GM21423 (cell line): ENCODE results near the gene ZNRF2.
"Not testable (repeated sequence)": the region's sequence is repeated elsewhere in the genome, so short reads cannot be mapped to it uniquely, and the experiment has no call there.

ENCODE experiments used
- ATAC-seq: cut with Tn5 transposase; IDR thresholded peaks from one replicate; pipeline ENCODE4 v1.9.1; 2021; ENCODE audit warnings: mild to moderate bottlenecking, moderate library complexity; ENCODE audit not compliant: unreplicated experiment

Gene ZNRF2

GRCh38 chr7:30260246-30260768 is 24.1 kb upstream of the ZNRF2 start:
- ATAC-seq: no peak

GRCh38 chr7:30263090-30263710 is 21.2 kb upstream of the ZNRF2 start:
- no peak for ATAC-seq

- ATAC-seq: no peak
Observed at GRCh38 chr7:30264052-30264451, 20.3 kb upstream of the ZNRF2 start.

- not testable (repeated sequence) for ATAC-seq
Observed at GRCh38 chr7:30265189-30265588, 19.2 kb upstream of the ZNRF2 start.

- ATAC-seq: no peak
Observed at GRCh38 chr7:30266686-30267085, 17.7 kb upstream of the ZNRF2 start.

DNA sequence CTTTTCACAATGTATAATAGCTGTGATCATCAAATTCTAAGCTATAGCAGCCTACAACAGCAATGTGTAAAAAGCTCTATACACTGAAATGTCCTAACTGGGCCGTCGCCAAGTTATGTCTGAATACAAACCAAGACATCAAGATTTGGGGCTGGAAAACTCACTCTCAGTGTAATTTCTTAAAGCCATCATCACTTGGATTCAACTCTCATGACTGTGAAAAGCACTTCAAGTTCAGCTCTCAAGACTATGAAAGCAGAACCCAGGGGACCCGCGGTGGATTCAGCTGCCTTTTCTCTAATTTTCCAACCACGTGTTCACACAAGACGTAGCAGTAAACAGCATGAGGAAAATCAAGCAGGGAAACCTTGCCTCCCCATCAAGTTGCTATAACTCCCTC is 15.8 kb upstream of the ZNRF2 start:
- no peak for ATAC-seq

- ATAC-seq: no peak
Observed at GRCh38 chr7:30269490-30269889, 14.9 kb upstream of the ZNRF2 start.

GRCh38 chr7:30270921-30271320 is 13.5 kb upstream of the ZNRF2 start:
- no peak for ATAC-seq

GRCh38 chr7:30272126-30272525 is 12.3 kb upstream of the ZNRF2 start:
- ATAC-seq: no peak

GRCh38 chr7:30273552-30273951 is 10.8 kb upstream of the ZNRF2 start:
- ATAC-seq: no peak

GRCh38 chr7:30274641-30275040 is 9.8 kb upstream of the ZNRF2 start:
- ATAC-seq: no peak

GRCh38 chr7:30276203-30276900 is 8.0 kb upstream of the ZNRF2 start:
- peak; percentile 66 for ATAC-seq

GRCh38 chr7:30278376-30278775 is 6.0 kb upstream of the ZNRF2 start:
- no peak for ATAC-seq

GRCh38 chr7:30278849-30279652 is 5.3 kb upstream of the ZNRF2 start:
- ATAC-seq: no peak

GRCh38 chr7:30279653-30279904 is 4.8 kb upstream of the ZNRF2 start:
- no peak for ATAC-seq

DNA sequence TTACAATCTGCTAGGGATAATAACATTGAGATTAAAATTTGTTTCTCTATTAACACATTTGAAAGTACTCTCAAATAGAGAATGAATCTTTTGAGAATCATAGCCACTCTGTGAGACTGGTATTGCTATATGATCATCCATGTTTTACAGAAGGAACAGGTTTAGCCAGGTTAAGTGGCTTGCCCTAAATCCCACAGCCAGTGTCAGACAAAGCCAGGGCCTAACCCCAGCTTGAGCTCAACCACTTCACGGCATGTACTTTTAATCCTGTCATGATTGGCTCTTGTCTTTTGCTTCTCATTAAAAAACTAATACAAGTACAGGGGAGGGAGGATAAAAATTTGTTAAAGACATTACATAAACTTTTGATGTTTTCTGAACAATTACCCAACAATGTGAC is 3.8 kb upstream of the ZNRF2 start:
- no peak for ATAC-seq

DNA sequence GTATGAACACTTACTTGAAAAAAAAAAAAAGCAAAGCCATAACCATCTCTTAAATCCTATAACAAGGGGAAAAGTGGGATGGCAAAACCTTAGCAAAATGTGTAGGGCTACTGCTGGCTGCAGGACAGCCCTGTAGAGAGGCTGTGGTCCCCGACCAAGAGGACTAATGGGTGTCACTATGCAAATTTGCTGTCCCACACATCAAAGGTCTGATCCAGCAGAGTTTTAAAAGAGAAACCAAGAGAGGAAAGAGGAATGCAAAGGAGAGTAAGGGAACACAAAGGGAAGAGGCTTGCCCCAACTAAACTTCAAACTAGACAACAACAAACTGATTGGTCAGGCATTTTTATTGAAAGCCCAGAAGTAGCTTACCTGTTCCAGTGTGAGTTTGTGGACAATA is 3.1 kb upstream of the ZNRF2 start:
- ATAC-seq: no peak

GRCh38 chr7:30281791-30282190 is 2.6 kb upstream of the ZNRF2 start:
- ATAC-seq: no peak

GRCh38 chr7:30282735-30283134 is 1.7 kb upstream of the ZNRF2 start:
- no peak for ATAC-seq

GRCh38 chr7:30285067-30285535 is 704 bp downstream of the ZNRF2 start:
- peak; percentile 19 for ATAC-seq

GRCh38 chr7:30285536-30286284 is 1.3 kb downstream of the ZNRF2 start:
- ATAC-seq: peak; percentile 4
